Measurements from ENCODE around the gene NECTIN1. TPM values are rescaled to one million over a fixed set of nuclear protein-coding genes. Genes with fewer than 3 reads are reported as not detected.

The NECTIN1 gene
- total RNA-seq, 4 donors from 2014 or later = 2.2 to 4.3 (median 2.5) TPM

GRCh38 chr11:119673759-119674336 is 55.2 kb downstream of the NECTIN1 start:
- TF ChIP-seq CTCF (IDR thresholded peaks at IDR 0.05) = no peak
- DNase-seq (ENCODE audit: low spot score) (no peak), ATAC-seq (ENCODE audit: low FRiP score) (no peak)

DNA sequence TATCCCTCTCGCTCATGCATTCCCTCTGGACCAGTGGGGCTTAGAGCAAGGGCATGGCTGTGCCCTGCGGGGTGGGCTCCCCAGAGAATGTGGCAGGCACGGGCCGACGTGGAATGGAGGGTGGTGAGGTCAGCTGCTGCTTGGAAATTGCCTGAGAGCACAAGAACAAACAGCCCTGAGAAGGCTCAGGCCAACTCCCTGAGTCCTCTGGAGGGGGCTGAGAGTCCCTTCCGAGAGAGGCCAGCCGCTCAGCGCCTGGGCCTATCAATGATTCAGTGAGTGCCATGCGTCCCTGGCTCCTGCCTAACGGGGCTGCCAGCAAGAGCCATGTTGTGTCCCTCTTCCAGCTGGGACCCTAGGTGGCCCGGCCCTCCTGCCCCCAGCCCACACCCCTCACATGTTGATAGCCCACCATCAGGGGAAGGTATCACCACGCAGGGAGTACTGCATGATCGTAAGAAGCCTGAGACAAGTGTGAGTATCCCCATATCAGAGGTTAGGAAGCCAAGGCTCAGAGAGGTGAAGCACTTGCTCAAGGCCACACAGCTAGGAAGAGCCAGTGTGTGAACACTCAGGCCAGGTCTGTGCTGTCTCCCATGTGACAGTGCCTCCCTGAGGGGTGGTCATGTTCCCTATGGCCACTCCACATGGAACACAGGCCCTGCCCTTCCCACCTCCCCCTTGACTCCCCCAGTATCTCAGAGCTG is 55.8 kb downstream of the NECTIN1 start:
- DNase-seq (ENCODE audit: low spot score) (no peak), ATAC-seq (ENCODE audit: low FRiP score) (no peak)
- TF ChIP-seq CTCF (IDR thresholded peaks at IDR 0.05) = no peak

GRCh38 chr11:119672597-119672996 is 56.4 kb downstream of the NECTIN1 start:
- no peak for TF ChIP-seq CTCF (IDR thresholded peaks at IDR 0.05)
- DNase-seq (ENCODE audit: low spot score) (no peak), ATAC-seq (ENCODE audit: low FRiP score) (no peak)

DNA sequence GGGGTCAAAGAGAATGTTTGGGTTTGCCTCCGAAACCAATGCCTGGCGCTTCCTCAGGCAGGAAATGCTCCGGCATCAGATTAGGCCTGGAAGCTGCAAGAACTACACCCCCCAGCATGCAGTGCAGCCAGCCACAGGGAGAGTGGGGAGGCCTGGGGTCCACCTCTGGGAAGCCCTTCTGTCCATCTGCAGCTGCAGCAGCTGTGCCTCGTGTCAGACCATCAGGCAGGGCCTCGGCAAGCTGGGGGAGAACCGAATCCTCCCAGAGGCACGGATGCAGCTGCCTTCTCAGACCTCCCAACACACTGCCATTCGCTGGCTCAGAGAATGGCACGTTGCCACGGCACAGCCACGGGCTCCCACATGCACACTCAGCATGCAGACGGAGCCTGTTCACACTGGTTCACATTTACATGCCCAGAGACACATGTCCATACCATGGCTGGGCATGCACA is 57.4 kb downstream of the NECTIN1 start:
- no peak for TF ChIP-seq CTCF (IDR thresholded peaks at IDR 0.05)
- ATAC-seq (ENCODE audit: low FRiP score) = no peak
- no peak for DNase-seq (ENCODE audit: low spot score)

DNA sequence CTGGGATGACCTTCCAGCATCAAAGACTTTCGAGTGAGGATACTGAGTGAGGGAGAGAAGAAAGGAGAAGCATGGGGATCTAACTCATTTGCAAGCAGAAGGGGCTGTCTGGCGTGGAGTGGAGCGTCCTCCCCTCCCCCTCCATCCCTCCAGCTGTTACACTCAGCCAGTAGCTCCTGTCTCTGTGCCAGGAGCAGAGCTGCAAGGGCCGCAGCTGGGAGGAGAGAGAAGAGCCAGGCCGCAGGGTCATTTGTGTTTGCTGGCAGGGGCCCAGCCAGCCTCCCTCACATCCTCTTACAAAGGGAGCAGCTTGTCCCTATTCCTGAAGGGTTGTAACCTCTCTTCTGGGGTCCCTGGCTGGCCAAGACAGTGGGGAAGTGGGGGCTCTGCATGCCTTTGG is 57.9 kb downstream of the NECTIN1 start:
- ATAC-seq (ENCODE audit: low FRiP score) (no peak), DNase-seq (ENCODE audit: low spot score) (no peak)
- no peak for TF ChIP-seq CTCF (IDR thresholded peaks at IDR 0.05)

DNA sequence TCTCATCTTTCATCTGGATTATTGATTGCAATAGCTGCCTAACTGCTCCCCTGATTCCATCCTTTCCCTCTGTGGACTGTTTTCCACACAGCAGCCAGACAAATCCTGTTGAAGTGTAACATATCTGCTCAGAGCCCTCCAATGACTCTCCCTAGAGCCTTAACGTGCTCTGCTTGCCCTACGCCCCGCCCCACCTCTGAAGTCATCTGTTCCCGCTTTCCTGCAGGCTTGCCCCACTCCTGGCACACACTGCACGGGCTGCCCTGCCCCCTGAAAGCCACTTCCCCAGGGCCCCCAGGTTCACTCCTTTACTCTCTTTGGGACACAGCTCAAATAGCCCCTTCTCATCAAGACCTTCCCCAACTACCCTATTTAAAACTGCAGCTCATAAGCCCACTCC is 59.5 kb downstream of the NECTIN1 start:
- no peak for TF ChIP-seq CTCF (IDR thresholded peaks at IDR 0.05)
- DNase-seq (ENCODE audit: low spot score) = no peak
- no peak for ATAC-seq (ENCODE audit: low FRiP score)

DNA sequence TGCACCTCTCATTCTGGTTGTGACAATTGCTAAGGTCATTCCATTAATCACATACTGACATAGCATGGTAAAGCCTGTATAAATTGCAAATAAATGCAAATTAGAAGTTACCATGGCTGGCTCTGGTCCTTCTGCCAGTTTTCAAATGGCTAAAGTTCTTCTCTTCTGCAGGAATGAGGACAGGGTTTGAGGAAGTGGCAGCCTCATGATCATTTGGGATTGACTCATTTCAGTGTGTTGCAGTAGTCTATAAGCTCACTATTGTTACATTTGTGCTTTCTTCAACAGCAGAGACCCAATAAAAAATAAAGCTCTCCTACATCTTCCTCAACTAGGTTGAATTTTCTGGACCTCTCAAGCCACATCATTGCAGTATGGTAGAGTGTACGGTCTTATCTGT is 60.3 kb downstream of the NECTIN1 start:
- DNase-seq (ENCODE audit: low spot score) (no peak), ATAC-seq (ENCODE audit: low FRiP score) (no peak)
- TF ChIP-seq CTCF (IDR thresholded peaks at IDR 0.05) = no peak

Measured in omental fat pad (tissue), 4 donors.